Measurements from ENCODE around the gene RAI1.

DNA sequence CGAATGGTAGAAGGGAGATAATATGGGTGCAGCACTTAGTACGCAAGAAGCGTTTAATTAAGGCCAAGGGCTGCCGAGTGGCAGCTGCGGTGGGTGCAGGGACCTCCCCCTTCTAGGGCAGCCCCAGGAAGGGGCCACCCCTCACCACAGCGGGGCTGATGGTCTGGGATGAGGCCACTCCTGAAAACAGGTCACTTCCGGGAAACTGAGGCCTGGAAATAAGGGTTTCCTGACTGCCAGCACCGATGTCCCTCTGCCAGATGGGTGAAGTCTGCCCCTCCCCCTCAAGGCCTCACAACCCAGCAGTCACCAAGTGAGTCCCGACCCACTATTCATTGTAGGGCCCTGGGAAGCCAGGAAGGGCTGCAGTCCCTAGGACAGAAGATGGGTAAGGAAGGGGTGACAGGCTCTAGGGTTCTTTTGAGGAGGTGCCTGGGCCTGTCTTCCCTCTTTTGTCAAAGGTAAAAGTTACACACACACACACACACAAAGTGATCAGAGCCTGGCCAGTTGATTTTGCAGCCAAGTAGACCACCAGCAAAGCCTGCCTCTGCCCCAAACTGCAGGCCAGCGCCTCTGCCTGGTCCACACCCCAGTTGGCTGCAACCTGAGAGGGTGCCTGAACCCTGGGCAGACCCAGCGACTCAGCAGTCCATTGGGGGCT lies 143.0 kb downstream of the RAI1 start:
- TF ChIP-seq, protein P1, sequence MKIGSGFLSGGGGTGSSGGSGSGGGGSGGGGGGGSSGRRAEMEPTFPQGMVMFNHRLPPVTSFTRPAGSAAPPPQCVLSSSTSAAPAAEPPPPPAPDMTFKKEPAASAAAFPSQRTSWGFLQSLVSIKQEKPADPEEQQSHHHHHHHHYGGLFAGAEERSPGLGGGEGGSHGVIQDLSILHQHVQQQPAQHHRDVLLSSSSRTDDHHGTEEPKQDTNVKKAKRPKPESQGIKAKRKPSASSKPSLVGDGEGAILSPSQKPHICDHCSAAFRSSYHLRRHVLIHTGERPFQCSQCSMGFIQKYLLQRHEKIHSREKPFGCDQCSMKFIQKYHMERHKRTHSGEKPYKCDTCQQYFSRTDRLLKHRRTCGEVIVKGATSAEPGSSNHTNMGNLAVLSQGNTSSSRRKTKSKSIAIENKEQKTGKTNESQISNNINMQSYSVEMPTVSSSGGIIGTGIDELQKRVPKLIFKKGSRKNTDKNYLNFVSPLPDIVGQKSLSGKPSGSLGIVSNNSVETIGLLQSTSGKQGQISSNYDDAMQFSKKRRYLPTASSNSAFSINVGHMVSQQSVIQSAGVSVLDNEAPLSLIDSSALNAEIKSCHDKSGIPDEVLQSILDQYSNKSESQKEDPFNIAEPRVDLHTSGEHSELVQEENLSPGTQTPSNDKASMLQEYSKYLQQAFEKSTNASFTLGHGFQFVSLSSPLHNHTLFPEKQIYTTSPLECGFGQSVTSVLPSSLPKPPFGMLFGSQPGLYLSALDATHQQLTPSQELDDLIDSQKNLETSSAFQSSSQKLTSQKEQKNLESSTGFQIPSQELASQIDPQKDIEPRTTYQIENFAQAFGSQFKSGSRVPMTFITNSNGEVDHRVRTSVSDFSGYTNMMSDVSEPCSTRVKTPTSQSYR (CRISPR knock-in tag; IDR thresholded peaks at IDR 0.05; ENCODE audit: borderline replicate concordance), result no peak
- TF ChIP-seq CHD2 (IDR thresholded peaks at IDR 0.05; ENCODE audit: low read depth, low read length) (no peak), MXD4 (CRISPR knock-in tag; IDR thresholded peaks at IDR 0.05) (no peak), POLR2AphosphoS5 (IDR thresholded peaks at IDR 0.05; ENCODE audit: low read depth, low read length) (no peak)
- TF ChIP-seq, protein P2, sequence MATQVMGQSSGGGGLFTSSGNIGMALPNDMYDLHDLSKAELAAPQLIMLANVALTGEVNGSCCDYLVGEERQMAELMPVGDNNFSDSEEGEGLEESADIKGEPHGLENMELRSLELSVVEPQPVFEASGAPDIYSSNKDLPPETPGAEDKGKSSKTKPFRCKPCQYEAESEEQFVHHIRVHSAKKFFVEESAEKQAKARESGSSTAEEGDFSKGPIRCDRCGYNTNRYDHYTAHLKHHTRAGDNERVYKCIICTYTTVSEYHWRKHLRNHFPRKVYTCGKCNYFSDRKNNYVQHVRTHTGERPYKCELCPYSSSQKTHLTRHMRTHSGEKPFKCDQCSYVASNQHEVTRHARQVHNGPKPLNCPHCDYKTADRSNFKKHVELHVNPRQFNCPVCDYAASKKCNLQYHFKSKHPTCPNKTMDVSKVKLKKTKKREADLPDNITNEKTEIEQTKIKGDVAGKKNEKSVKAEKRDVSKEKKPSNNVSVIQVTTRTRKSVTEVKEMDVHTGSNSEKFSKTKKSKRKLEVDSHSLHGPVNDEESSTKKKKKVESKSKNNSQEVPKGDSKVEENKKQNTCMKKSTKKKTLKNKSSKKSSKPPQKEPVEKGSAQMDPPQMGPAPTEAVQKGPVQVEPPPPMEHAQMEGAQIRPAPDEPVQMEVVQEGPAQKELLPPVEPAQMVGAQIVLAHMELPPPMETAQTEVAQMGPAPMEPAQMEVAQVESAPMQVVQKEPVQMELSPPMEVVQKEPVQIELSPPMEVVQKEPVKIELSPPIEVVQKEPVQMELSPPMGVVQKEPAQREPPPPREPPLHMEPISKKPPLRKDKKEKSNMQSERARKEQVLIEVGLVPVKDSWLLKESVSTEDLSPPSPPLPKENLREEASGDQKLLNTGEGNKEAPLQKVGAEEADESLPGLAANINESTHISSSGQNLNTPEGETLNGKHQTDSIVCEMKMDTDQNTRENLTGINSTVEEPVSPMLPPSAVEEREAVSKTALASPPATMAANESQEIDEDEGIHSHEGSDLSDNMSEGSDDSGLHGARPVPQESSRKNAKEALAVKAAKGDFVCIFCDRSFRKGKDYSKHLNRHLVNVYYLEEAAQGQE (IDR thresholded peaks at IDR 0.05; ENCODE audit: borderline replicate concordance in 1 of 2, low read depth in 1 of 2, low read length in 2 of 2), result no peak
- TF ChIP-seq, protein P3, sequence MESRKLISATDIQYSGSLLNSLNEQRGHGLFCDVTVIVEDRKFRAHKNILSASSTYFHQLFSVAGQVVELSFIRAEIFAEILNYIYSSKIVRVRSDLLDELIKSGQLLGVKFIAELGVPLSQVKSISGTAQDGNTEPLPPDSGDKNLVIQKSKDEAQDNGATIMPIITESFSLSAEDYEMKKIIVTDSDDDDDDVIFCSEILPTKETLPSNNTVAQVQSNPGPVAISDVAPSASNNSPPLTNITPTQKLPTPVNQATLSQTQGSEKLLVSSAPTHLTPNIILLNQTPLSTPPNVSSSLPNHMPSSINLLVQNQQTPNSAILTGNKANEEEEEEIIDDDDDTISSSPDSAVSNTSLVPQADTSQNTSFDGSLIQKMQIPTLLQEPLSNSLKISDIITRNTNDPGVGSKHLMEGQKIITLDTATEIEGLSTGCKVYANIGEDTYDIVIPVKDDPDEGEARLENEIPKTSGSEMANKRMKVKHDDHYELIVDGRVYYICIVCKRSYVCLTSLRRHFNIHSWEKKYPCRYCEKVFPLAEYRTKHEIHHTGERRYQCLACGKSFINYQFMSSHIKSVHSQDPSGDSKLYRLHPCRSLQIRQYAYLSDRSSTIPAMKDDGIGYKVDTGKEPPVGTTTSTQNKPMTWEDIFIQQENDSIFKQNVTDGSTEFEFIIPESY (CRISPR knock-in tag; IDR thresholded peaks at IDR 0.05), result no peak
- TF ChIP-seq, protein P4, sequence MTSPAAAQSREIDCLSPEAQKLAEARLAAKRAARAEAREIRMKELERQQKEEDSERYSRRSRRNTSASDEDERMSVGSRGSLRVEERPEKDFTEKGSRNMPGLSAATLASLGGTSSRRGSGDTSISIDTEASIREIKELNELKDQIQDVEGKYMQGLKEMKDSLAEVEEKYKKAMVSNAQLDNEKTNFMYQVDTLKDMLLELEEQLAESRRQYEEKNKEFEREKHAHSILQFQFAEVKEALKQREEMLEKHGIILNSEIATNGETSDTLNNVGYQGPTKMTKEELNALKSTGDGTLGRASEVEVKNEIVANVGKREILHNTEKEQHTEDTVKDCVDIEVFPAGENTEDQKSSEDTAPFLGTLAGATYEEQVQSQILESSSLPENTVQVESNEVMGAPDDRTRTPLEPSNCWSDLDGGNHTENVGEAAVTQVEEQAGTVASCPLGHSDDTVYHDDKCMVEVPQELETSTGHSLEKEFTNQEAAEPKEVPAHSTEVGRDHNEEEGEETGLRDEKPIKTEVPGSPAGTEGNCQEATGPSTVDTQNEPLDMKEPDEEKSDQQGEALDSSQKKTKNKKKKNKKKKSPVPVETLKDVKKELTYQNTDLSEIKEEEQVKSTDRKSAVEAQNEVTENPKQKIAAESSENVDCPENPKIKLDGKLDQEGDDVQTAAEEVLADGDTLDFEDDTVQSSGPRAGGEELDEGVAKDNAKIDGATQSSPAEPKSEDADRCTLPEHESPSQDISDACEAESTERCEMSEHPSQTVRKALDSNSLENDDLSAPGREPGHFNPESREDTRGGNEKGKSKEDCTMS (CRISPR knock-in tag; conservative IDR thresholded peaks at IDR 0.05), result no peak

All from HepG2 (cell line).